ENCODE results near the gene DOLPP1. TPM values are rescaled to one million over a fixed set of nuclear protein-coding genes. Genes with fewer than 3 reads are reported as not detected.
A peak's percentile ranks its signal among the peaks of the same experiment; 100 is the strongest.

Gene DOLPP1
- total and polyA plus RNA-seq, 2 of the 13 experiments (the other 11 are each of a cell fraction or from before 2014, with no cell fraction given) = 21.0 to 34.1 TPM

DNA sequence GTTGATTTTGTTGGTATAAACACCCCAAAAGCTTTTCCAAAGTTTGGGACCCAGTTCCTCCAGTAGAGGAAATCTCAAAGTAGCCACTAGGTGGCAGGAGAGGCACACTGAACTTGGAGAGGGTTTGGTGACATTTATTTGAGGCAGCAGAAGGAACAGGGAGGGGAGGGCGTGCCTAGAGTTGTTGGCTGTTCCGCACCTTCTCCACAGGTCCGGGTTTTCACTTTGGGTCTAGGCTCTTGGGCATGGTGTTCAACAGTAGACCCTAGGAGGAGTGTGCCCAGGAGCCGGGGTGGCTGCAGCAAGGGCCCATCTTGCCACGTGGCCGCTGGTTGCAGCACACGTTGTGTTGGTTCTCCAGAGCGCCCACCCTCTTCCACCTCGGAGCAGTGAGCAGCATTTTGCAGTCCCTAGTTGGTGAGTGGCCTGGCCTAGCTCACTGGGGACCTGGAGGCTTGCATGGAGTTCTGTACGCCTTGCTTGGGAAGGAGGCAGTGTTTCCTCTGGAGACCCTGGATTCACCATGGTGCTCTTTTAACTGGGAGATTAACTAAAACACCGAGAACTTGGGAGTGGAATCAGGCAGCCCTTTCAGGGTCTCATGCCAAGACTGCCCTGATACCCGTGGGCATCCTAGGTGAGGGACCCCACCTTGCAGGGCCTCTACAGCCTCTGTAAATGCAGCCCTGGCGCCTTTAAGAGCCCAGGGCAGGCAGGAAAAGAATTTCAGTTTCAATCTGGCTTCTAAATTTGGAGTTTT is 58.5 kb downstream of the DOLPP1 start (continued):
- TF ChIP-seq KDM2A (CRISPR knock-in tag; IDR thresholded peaks at IDR 0.05; ENCODE audit: borderline replicate concordance, low read depth) (peak; percentile 37; the same call in 1 of the 2 replicates), PHF5A (CRISPR knock-in tag; IDR thresholded peaks at IDR 0.05; ENCODE audit: low read depth, unreplicated experiment) (no peak), MXI1 (IDR thresholded peaks at IDR 0.05; ENCODE audit: borderline replicate concordance, low read depth, low read length) (peak; percentile 57; the same call in 1 of the 3 replicates), ZNF589 (CRISPR knock-in tag; conservative IDR thresholded peaks at IDR 0.05) (no peak), ZNF788 (CRISPR knock-in tag; IDR thresholded peaks at IDR 0.05; ENCODE audit: borderline replicate concordance) (no peak), JDP2 (CRISPR knock-in tag; IDR thresholded peaks at IDR 0.05; ENCODE audit: borderline replicate concordance) (no peak), ZNF460 (CRISPR knock-in tag; IDR thresholded peaks at IDR 0.05; ENCODE audit: borderline replicate concordance) (no peak), ZNF547 (CRISPR knock-in tag; IDR thresholded peaks at IDR 0.05) (no peak; the same call in 1 of the 2 replicates), ZNF605 (CRISPR knock-in tag; IDR thresholded peaks at IDR 0.05) (peak; percentile 77; the same call in 1 of the 2 replicates), NFRKB (IDR thresholded peaks at IDR 0.05) (no peak), MAF1 (CRISPR knock-in tag; IDR thresholded peaks at IDR 0.05; ENCODE audit: borderline replicate concordance) (no peak), ZBTB10 (CRISPR knock-in tag; IDR thresholded peaks at IDR 0.05; ENCODE audit: borderline replicate concordance) (no peak), ZNF136 (CRISPR knock-in tag; IDR thresholded peaks at IDR 0.05; ENCODE audit: low read depth) (0 out of 2 replicates have a peak, but pooled peaks have one; percentile 6), TBX3 (IDR thresholded peaks at IDR 0.05; ENCODE audit: borderline replicate concordance) (no peak), ZNF496 (CRISPR knock-in tag; IDR thresholded peaks at IDR 0.05; ENCODE audit: insufficient replicate concordance) (no peak), NFATC3 (CRISPR knock-in tag; IDR thresholded peaks at IDR 0.05) (no peak)
- TF ChIP-seq, protein P1, sequence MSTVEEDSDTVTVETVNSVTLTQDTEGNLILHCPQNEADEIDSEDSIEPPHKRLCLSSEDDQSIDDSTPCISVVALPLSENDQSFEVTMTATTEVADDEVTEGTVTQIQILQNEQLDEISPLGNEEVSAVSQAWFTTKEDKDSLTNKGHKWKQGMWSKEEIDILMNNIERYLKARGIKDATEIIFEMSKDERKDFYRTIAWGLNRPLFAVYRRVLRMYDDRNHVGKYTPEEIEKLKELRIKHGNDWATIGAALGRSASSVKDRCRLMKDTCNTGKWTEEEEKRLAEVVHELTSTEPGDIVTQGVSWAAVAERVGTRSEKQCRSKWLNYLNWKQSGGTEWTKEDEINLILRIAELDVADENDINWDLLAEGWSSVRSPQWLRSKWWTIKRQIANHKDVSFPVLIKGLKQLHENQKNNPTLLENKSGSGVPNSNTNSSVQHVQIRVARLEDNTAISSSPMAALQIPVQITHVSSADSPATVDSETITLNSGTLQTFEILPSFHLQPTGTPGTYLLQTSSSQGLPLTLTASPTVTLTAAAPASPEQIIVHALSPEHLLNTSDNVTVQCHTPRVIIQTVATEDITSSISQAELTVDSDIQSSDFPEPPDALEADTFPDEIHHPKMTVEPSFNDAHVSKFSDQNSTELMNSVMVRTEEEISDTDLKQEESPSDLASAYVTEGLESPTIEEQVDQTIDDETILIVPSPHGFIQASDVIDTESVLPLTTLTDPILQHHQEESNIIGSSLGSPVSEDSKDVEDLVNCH (CRISPR knock-in tag; IDR thresholded peaks at IDR 0.05) = no peak
- TF ChIP-seq, protein P2, sequence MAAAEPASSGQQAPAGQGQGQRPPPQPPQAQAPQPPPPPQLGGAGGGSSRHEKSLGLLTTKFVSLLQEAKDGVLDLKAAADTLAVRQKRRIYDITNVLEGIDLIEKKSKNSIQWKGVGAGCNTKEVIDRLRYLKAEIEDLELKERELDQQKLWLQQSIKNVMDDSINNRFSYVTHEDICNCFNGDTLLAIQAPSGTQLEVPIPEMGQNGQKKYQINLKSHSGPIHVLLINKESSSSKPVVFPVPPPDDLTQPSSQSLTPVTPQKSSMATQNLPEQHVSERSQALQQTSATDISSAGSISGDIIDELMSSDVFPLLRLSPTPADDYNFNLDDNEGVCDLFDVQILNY (CRISPR knock-in tag; conservative IDR thresholded peaks at IDR 0.05) = 0 out of 2 replicates have a peak, but pooled peaks have one; percentile 24
- TF ChIP-seq, protein P3, sequence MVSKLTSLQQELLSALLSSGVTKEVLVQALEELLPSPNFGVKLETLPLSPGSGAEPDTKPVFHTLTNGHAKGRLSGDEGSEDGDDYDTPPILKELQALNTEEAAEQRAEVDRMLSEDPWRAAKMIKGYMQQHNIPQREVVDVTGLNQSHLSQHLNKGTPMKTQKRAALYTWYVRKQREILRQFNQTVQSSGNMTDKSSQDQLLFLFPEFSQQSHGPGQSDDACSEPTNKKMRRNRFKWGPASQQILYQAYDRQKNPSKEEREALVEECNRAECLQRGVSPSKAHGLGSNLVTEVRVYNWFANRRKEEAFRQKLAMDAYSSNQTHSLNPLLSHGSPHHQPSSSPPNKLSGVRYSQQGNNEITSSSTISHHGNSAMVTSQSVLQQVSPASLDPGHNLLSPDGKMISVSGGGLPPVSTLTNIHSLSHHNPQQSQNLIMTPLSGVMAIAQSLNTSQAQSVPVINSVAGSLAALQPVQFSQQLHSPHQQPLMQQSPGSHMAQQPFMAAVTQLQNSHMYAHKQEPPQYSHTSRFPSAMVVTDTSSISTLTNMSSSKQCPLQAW (CRISPR knock-in tag; IDR thresholded peaks at IDR 0.05) = no peak; the same call in 1 of the 2 replicates
- TF ChIP-seq, protein P4, sequence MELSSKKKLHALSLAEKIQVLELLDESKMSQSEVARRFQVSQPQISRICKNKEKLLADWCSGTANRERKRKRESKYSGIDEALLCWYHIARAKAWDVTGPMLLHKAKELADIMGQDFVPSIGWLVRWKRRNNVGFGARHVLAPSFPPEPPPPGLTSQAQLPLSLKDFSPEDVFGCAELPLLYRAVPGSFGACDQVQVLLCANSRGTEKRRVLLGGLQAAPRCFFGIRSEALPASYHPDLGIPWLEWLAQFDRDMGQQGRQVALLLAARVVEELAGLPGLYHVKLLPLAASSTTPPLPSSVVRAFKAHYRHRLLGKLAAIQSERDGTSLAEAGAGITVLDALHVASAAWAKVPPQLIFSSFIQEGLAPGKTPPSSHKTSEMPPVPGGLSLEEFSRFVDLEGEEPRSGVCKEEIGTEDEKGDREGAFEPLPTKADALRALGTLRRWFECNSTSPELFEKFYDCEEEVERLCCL (CRISPR knock-in tag; IDR thresholded peaks at IDR 0.05; ENCODE audit: borderline replicate concordance) = peak; percentile 67; the same call in 1 of the 2 replicates

Measured in HepG2 (cell line).